HEK293 (cell line): ENCODE measurements around the gene TWIST2.

Experiments used
- CTCF ChIA-PET: fragments of 350-600 bp; formaldehyde crosslinking; extraction: SDS; loops from one replicate; lab custom pipeline; 2021; ENCODE audit warnings: antibody characterized with exemption; lab: Yijun Ruan, JAX
- POLR2A ChIA-PET: fragments of 300-600 bp; formaldehyde crosslinking; extraction: SDS; loops from one replicate; lab custom pipeline; 2020; ENCODE audit warnings: antibody characterized with exemption, inconsistent platforms; lab: Yijun Ruan, JAX
- H3K27ac ChIP-seq: fragments of 200-500 bp; sonication (Bioruptor generic); 2 replicates; pipeline ENCODE4 v1.5.1; 2014; ENCODE audit warnings: low read depth, low read length, control low read depth, inconsistent platforms; ENCODE audit errors: extremely low read depth
- H3K36me3 ChIP-seq, 2 experiments: fragments of 200-500 bp in 1 of 2; sonication (Bioruptor generic) in 1 of 2; 1 replicate in 1 of 2; 2 replicates in 1 of 2; pipeline ENCODE4 v1.5.1; 2014 to 2017; ENCODE audit warnings: inconsistent platforms in 2 of 2, low read length in 2 of 2; ENCODE audit not compliant: control insufficient read depth in 2 of 2, insufficient read depth in 1 of 2
- H3K4me1 ChIP-seq: fragments of 200-500 bp; sonication (Bioruptor generic); 2 replicates; pipeline ENCODE4 v1.5.1; 2014; ENCODE audit warnings: mild to moderate bottlenecking, low read length, inconsistent platforms; ENCODE audit not compliant: control insufficient read depth, insufficient read depth
- H3K4me3 ChIP-seq: 2 replicates; pipeline ENCODE4 v1.5.1; 2011; ENCODE audit warnings: low read depth, mild to moderate bottlenecking, control low read depth, low read length, moderate library complexity
- H3K9me3 ChIP-seq: fragments of 200-500 bp; sonication (Bioruptor generic); 2 replicates; pipeline ENCODE4 v1.5.1; 2014; ENCODE audit warnings: low read depth, low read length, inconsistent platforms; ENCODE audit not compliant: control insufficient read depth, insufficient read depth
- KLF1 ChIP-seq: fragments of 450-650 bp; formaldehyde crosslinking; IDR thresholded peaks from 2 replicates; pipeline ENCODE4 v1.5.1; 2016; ENCODE audit warnings: missing biosample characterization, missing genetic modification characterization
- KLF10 ChIP-seq: fragments of 450-650 bp; IDR thresholded peaks from 2 replicates; pipeline ENCODE4 v1.5.1; 2018; ENCODE audit warnings: missing biosample characterization, mild to moderate bottlenecking, missing genetic modification characterization
- OVOL3 ChIP-seq: fragments of 450-650 bp; formaldehyde crosslinking; IDR thresholded peaks from 2 replicates; pipeline ENCODE4 v1.5.1; 2016; ENCODE audit warnings: missing biosample characterization, missing genetic modification characterization
- SP2 ChIP-seq: fragments of 450-650 bp; formaldehyde crosslinking; IDR thresholded peaks from 2 replicates; pipeline ENCODE4 v1.5.1; 2016; ENCODE audit warnings: missing biosample characterization, missing genetic modification characterization
- ZBTB8A ChIP-seq: fragments of 450-650 bp; formaldehyde crosslinking; IDR thresholded peaks from 2 replicates; pipeline ENCODE4 v1.5.1; 2016; ENCODE audit warnings: missing biosample characterization, missing genetic modification characterization
- ZNF157 ChIP-seq: fragments of 450-650 bp; formaldehyde crosslinking; IDR thresholded peaks from 2 replicates; pipeline ENCODE4 v1.5.1; 2016; ENCODE audit warnings: missing biosample characterization, missing genetic modification characterization
- ZNF169 ChIP-seq: fragments of 450-650 bp; formaldehyde crosslinking; IDR thresholded peaks from 2 replicates; pipeline ENCODE4 v1.5.1; 2016; ENCODE audit warnings: missing biosample characterization, missing genetic modification characterization
- ZNF221 ChIP-seq: fragments of 450-650 bp; formaldehyde crosslinking; IDR thresholded peaks from 2 replicates; pipeline ENCODE4 v1.5.1; 2017; ENCODE audit warnings: missing biosample characterization, missing genetic modification characterization, borderline replicate concordance
- ZNF391 ChIP-seq: fragments of 450-650 bp; formaldehyde crosslinking; IDR thresholded peaks from 2 replicates; pipeline ENCODE4 v1.5.1; 2016; ENCODE audit warnings: low read depth, missing biosample characterization, missing genetic modification characterization, borderline replicate concordance
- ZNF513 ChIP-seq: fragments of 450-650 bp; IDR thresholded peaks from 2 replicates; pipeline ENCODE4 v1.5.1; 2018; ENCODE audit warnings: missing biosample characterization, missing genetic modification characterization
- ZNF701 ChIP-seq: fragments of 450-650 bp; formaldehyde crosslinking; IDR thresholded peaks from 2 replicates; pipeline ENCODE4 v1.5.1; 2016; ENCODE audit warnings: missing biosample characterization, missing genetic modification characterization
- ZNF777 ChIP-seq: fragments of 450-650 bp; formaldehyde crosslinking; IDR thresholded peaks from 2 replicates; pipeline ENCODE4 v1.5.1; 2017; ENCODE audit warnings: missing biosample characterization, missing genetic modification characterization, borderline replicate concordance
- ZNF791 ChIP-seq: fragments of 450-650 bp; formaldehyde crosslinking; IDR thresholded peaks from 2 replicates; pipeline ENCODE4 v1.5.1; 2016; ENCODE audit warnings: missing biosample characterization, missing genetic modification characterization
- ZSCAN5A ChIP-seq: fragments of 450-650 bp; formaldehyde crosslinking; IDR thresholded peaks from 2 replicates; pipeline ENCODE4 v1.5.1; 2016; ENCODE audit warnings: missing biosample characterization, missing genetic modification characterization
- TF ChIP-seq, protein P1 (sequence below): fragments of 450-650 bp; formaldehyde crosslinking; IDR thresholded peaks from 2 replicates; pipeline ENCODE4 v1.5.1; 2016; ENCODE audit warnings: missing biosample characterization, missing genetic modification characterization
- TF ChIP-seq, protein P2 (sequence below): fragments of 450-650 bp; formaldehyde crosslinking; IDR thresholded peaks from 2 replicates; pipeline ENCODE4 v1.5.1; 2016; ENCODE audit warnings: missing biosample characterization, missing genetic modification characterization
- TF ChIP-seq, protein P3 (sequence below): fragments of 450-650 bp; formaldehyde crosslinking; conservative IDR thresholded peaks from 2 replicates; pipeline ENCODE4 v1.5.1; 2016; ENCODE audit warnings: low read depth, missing biosample characterization, missing genetic modification characterization
- TF ChIP-seq, protein P4 (sequence below): fragments of 450-650 bp; formaldehyde crosslinking; IDR thresholded peaks from 2 replicates; pipeline ENCODE4 v1.5.1; 2016; ENCODE audit warnings: missing biosample characterization, missing genetic modification characterization

TWIST2 gene

DNA sequence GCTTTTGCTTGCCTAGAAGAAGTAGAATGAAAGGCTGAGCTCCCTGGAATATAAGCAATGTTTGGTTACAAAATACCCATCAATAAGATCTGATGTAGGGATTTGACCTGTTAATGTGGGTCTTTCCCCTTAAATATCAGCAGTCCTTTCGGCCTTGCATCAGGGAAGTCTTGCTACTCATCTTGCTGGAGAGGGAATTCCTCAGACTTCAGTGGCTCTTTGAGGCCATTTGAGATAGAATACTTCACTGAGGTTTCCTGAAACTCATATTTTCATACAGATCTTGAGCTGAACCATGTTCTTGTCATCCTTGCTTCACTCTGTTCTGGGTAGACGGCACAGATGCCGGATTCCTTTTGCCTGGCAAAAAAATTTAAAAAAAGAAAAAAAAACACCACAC, 3.9 kb downstream of the TWIST2 start:
- Histone ChIP-seq H3K4me3 (no peak overlapping the region), H3K27ac (no peak overlapping the region), H3K36me3 (no peaks in the 10 kb centered on the region), H3K9me3 (no peaks in the 10 kb centered on the region), H3K4me1 (peaks cover 12% of the 10 kb centered on the region)
- ChIA-PET POLR2A (no interaction called here), CTCF (no interaction called here)
- TF ChIP-seq, protein P1, sequence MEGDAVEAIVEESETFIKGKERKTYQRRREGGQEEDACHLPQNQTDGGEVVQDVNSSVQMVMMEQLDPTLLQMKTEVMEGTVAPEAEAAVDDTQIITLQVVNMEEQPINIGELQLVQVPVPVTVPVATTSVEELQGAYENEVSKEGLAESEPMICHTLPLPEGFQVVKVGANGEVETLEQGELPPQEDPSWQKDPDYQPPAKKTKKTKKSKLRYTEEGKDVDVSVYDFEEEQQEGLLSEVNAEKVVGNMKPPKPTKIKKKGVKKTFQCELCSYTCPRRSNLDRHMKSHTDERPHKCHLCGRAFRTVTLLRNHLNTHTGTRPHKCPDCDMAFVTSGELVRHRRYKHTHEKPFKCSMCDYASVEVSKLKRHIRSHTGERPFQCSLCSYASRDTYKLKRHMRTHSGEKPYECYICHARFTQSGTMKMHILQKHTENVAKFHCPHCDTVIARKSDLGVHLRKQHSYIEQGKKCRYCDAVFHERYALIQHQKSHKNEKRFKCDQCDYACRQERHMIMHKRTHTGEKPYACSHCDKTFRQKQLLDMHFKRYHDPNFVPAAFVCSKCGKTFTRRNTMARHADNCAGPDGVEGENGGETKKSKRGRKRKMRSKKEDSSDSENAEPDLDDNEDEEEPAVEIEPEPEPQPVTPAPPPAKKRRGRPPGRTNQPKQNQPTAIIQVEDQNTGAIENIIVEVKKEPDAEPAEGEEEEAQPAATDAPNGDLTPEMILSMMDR (tag by site-specific recombination): no peak
- TF ChIP-seq ZNF513 (tag by site-specific recombination) (no peak), OVOL3 (tag by site-specific recombination) (no peak), ZNF157 (no peak), KLF1 (tag by site-specific recombination) (no peak), ZNF791 (tag by site-specific recombination) (no peak), ZNF777 (tag by site-specific recombination) (no peak), ZNF221 (tag by site-specific recombination) (no peak), ZBTB8A (tag by site-specific recombination) (no peak), ZSCAN5A (no peak), SP2 (tag by site-specific recombination) (no peak), ZNF391 (tag by site-specific recombination) (no peak), KLF10 (tag by site-specific recombination) (no peak), ZNF169 (tag by site-specific recombination) (no peak), ZNF701 (tag by site-specific recombination) (no peak)
- TF ChIP-seq, protein P2, sequence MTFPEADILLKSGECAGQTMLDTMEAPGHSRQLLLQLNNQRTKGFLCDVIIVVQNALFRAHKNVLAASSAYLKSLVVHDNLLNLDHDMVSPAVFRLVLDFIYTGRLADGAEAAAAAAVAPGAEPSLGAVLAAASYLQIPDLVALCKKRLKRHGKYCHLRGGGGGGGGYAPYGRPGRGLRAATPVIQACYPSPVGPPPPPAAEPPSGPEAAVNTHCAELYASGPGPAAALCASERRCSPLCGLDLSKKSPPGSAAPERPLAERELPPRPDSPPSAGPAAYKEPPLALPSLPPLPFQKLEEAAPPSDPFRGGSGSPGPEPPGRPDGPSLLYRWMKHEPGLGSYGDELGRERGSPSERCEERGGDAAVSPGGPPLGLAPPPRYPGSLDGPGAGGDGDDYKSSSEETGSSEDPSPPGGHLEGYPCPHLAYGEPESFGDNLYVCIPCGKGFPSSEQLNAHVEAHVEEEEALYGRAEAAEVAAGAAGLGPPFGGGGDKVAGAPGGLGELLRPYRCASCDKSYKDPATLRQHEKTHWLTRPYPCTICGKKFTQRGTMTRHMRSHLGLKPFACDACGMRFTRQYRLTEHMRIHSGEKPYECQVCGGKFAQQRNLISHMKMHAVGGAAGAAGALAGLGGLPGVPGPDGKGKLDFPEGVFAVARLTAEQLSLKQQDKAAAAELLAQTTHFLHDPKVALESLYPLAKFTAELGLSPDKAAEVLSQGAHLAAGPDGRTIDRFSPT (tag by site-specific recombination): no peak
- TF ChIP-seq, protein P3, sequence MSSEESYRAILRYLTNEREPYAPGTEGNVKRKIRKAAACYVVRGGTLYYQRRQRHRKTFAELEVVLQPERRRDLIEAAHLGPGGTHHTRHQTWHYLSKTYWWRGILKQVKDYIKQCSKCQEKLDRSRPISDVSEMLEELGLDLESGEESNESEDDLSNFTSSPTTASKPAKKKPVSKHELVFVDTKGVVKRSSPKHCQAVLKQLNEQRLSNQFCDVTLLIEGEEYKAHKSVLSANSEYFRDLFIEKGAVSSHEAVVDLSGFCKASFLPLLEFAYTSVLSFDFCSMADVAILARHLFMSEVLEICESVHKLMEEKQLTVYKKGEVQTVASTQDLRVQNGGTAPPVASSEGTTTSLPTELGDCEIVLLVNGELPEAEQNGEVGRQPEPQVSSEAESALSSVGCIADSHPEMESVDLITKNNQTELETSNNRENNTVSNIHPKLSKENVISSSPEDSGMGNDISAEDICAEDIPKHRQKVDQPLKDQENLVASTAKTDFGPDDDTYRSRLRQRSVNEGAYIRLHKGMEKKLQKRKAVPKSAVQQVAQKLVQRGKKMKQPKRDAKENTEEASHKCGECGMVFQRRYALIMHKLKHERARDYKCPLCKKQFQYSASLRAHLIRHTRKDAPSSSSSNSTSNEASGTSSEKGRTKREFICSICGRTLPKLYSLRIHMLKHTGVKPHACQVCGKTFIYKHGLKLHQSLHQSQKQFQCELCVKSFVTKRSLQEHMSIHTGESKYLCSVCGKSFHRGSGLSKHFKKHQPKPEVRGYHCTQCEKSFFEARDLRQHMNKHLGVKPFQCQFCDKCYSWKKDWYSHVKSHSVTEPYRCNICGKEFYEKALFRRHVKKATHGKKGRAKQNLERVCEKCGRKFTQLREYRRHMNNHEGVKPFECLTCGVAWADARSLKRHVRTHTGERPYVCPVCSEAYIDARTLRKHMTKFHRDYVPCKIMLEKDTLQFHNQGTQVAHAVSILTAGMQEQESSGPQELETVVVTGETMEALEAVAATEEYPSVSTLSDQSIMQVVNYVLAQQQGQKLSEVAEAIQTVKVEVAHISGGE (tag by site-specific recombination): no peak
- TF ChIP-seq, protein P4, sequence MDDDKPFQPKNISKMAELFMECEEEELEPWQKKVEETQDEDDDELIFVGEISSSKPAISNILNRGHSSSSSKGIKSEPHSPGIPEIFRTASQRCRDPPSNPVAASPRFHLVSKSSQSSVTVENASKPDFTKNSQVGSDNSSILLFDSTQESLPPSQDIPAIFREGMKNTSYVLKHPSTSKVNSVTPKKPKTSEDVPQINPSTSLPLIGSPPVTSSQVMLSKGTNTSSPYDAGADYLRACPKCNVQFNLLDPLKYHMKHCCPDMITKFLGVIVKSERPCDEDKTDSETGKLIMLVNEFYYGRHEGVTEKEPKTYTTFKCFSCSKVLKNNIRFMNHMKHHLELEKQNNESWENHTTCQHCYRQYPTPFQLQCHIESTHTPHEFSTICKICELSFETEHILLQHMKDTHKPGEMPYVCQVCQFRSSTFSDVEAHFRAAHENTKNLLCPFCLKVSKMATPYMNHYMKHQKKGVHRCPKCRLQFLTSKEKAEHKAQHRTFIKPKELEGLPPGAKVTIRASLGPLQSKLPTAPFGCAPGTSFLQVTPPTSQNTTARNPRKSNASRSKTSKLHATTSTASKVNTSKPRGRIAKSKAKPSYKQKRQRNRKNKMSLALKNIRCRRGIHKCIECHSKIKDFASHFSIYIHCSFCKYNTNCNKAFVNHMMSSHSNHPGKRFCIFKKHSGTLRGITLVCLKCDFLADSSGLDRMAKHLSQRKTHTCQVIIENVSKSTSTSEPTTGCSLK (tag by site-specific recombination): no peak
